ENCODE measurements around the gene SIGLEC14. TPM values are rescaled to one million over a fixed set of nuclear protein-coding genes. Genes with fewer than 3 reads are reported as not detected.

The SIGLEC14 gene
- total RNA-seq, 1 donor from 2014 or later: not detected

- DNase-seq (ENCODE audit: low read depth, low spot score): no peak
- Mint-ChIP-seq H3K27me3 (ENCODE audit: low read depth) (peaks cover 3% of the 10 kb centered on the region), H3K4me3 (peak overlapping the region; percentile 91), H3K36me3 (ENCODE audit: low read depth) (peaks cover 2% of the 10 kb centered on the region), H3K4me1 (peaks cover 20% of the 10 kb centered on the region), H3K9me3 (no peaks in the 10 kb centered on the region), H3K27ac (ENCODE audit: unreplicated experiment) (peak overlapping the region; percentile 92)
- no peak for TF ChIP-seq CTCF (conservative IDR thresholded peaks at IDR 0.05)
These were observed 51.9 kb downstream of the SIGLEC14 start for GRCh38 chr19:51594774-51595109.

GRCh38 chr19:51593969-51594773, 52.5 kb downstream of the SIGLEC14 start:
- peaks cover 7% of the 10 kb centered on the region for H3K36me3 Mint-ChIP-seq (ENCODE audit: low read depth)

GRCh38 chr19:51593138-51593890, 53.3 kb downstream of the SIGLEC14 start:
- H3K27ac Mint-ChIP-seq (ENCODE audit: unreplicated experiment): no peak overlapping the region
- H3K27me3 Mint-ChIP-seq (ENCODE audit: low read depth): peaks cover 3% of the 10 kb centered on the region
- peaks cover 11% of the 10 kb centered on the region for H3K36me3 Mint-ChIP-seq (ENCODE audit: low read depth)
- H3K4me1 Mint-ChIP-seq: peaks cover 20% of the 10 kb centered on the region
- no peak for DNase-seq (ENCODE audit: low read depth, low spot score)
- H3K9me3 Mint-ChIP-seq: no peaks in the 10 kb centered on the region
- no peak for TF ChIP-seq CTCF (conservative IDR thresholded peaks at IDR 0.05)
- peak overlapping the region; percentile 91 for H3K4me3 Mint-ChIP-seq

More at GRCh38 chr19:51593969-51594773, 52.5 kb downstream of the SIGLEC14 start:
- no peaks in the 10 kb centered on the region for H3K9me3 Mint-ChIP-seq
- DNase-seq (ENCODE audit: low read depth, low spot score): peak; percentile 91
- peaks cover 20% of the 10 kb centered on the region for H3K4me1 Mint-ChIP-seq
- peak overlapping the region; percentile 92 for H3K27ac Mint-ChIP-seq (ENCODE audit: unreplicated experiment)
- no peak for TF ChIP-seq CTCF (conservative IDR thresholded peaks at IDR 0.05)
- H3K4me3 Mint-ChIP-seq: peak overlapping the region; percentile 91
- H3K27me3 Mint-ChIP-seq (ENCODE audit: low read depth): peaks cover 3% of the 10 kb centered on the region

Small RNA genes lying within 50 kb of the gene (microRNA-seq; reads per million reads assigned to microRNA genes)
- 659 reads per million, percentile 77 among the genes with 10 or more reads in this experiment for gene MIR125A
- gene MIR99B: 8,937 reads per million, percentile 93 among the genes with 10 or more reads in this experiment
- 409 reads per million, percentile 74 among the genes with 10 or more reads in this experiment for gene MIRLET7E

Other genes with a start within 250 kb of the SIGLEC14 start
- not detected in 2 replicates for gene SIGLEC10, start 229.2 kb downstream of the SIGLEC14 start, total RNA-seq
- gene SIGLEC8, start 188.4 kb downstream of the SIGLEC14 start, total RNA-seq: not detected in 2 replicates
- gene CEACAM18, start 168.3 kb downstream of the SIGLEC14 start, total RNA-seq: not detected in 2 replicates
- not detected in 2 replicates for gene SIGLEC12, start 145.0 kb downstream of the SIGLEC14 start, total RNA-seq
- not detected in 2 replicates for gene SIGLEC6, start 115.2 kb downstream of the SIGLEC14 start, total RNA-seq
- 12.9 and 15.8 TPM in 2 replicates for gene ZNF175, start 75.5 kb downstream of the SIGLEC14 start, total RNA-seq
- not detected in 2 replicates for gene SIGLEC5, start 16.4 kb downstream of the SIGLEC14 start, total RNA-seq
- gene SPACA6, start 46.5 kb upstream of the SIGLEC14 start, total RNA-seq: 3.0 and 4.2 TPM in 2 replicates
- gene HAS1, start 77.2 kb upstream of the SIGLEC14 start, total RNA-seq: not detected in 2 replicates
- gene FPR1, start 105.1 kb upstream of the SIGLEC14 start, total RNA-seq: not detected in 2 replicates
- not detected in 2 replicates for gene FPR2, start 114.4 kb upstream of the SIGLEC14 start, total RNA-seq
- gene FPR3, start 148.3 kb upstream of the SIGLEC14 start, total RNA-seq: not detected in 2 replicates
- 15.7 and 20.4 TPM in 2 replicates for gene ZNF577, start 241.1 kb upstream of the SIGLEC14 start, total RNA-seq

Measured in neural crest cell (in vitro differentiated cells).